ENCODE measurements around the gene BNIP5. TPM values are rescaled to one million over a fixed set of nuclear protein-coding genes. Genes with fewer than 3 reads are reported as not detected.

BNIP5 gene
- total and polyA plus RNA-seq, 2 of the 13 experiments (the other 11 are each of a cell fraction or from before 2014, with no cell fraction given): not detected

- TF ChIP-seq ZNF281 (CRISPR knock-in tag; IDR thresholded peaks at IDR 0.05; ENCODE audit: borderline replicate concordance) (no peak), KLF15 (CRISPR knock-in tag; IDR thresholded peaks at IDR 0.05; ENCODE audit: borderline replicate concordance) (no peak), NPAS2 (CRISPR knock-in tag; IDR thresholded peaks at IDR 0.05; ENCODE audit: borderline replicate concordance) (no peak), ZNF276 (CRISPR knock-in tag; IDR thresholded peaks at IDR 0.05; ENCODE audit: low read depth) (no peak), NR3C1 (CRISPR knock-in tag; IDR thresholded peaks at IDR 0.05) (no peak), ZNF644 (CRISPR knock-in tag; IDR thresholded peaks at IDR 0.05; ENCODE audit: low read depth) (peak; percentile 54; the same call in 1 of the 2 replicates), ZNF124 (CRISPR knock-in tag; IDR thresholded peaks at IDR 0.05) (0 out of 2 replicates have a peak, but pooled peaks have one; percentile 48), RCOR2 (CRISPR knock-in tag; IDR thresholded peaks at IDR 0.05) (0 out of 2 replicates have a peak, but pooled peaks have one; percentile 26), ZMAT5 (CRISPR knock-in tag; IDR thresholded peaks at IDR 0.05; ENCODE audit: borderline replicate concordance, low read depth) (no peak), HNF1B (CRISPR knock-in tag; IDR thresholded peaks at IDR 0.05) (peak; percentile 54), TBX2 (CRISPR knock-in tag; IDR thresholded peaks at IDR 0.05; ENCODE audit: borderline replicate concordance) (0 out of 2 replicates have a peak, but pooled peaks have one; percentile 22), SRSF4 (IDR thresholded peaks at IDR 0.05; ENCODE audit: low read depth, low read length, poor library complexity, severe bottlenecking) (no peak), ZBTB20 (CRISPR knock-in tag; IDR thresholded peaks at IDR 0.05; ENCODE audit: borderline replicate concordance, low read depth) (no peak), ZNF740 (CRISPR knock-in tag; IDR thresholded peaks at IDR 0.05) (no peak), ZNF414 (CRISPR knock-in tag; IDR thresholded peaks at IDR 0.05) (no peak), HOXA3 (CRISPR knock-in tag; IDR thresholded peaks at IDR 0.05) (no peak; the same call in 1 of the 2 replicates), MLLT10 (CRISPR knock-in tag; IDR thresholded peaks at IDR 0.05) (no peak), ZBTB2 (CRISPR knock-in tag; IDR thresholded peaks at IDR 0.05; ENCODE audit: low read depth) (no peak), PAWR (CRISPR knock-in tag; IDR thresholded peaks at IDR 0.05; ENCODE audit: borderline replicate concordance) (no peak), ISX (CRISPR knock-in tag; conservative IDR thresholded peaks at IDR 0.05) (no peak)
Measured at GRCh38 chr6:36334832-36335459, 1.7 kb downstream of the BNIP5 start (continued).

Measured in HepG2 (cell line).